D721Med (cell line): ENCODE measurements around the gene FYN.
"Not testable (repeated sequence)": the region's sequence is repeated elsewhere in the genome, so short reads cannot be mapped to it uniquely, and the experiment has no call there.

Source experiments
- DNase-seq: peaks from one replicate; pipeline ENCODE4 v3.0.0; 2011; ENCODE audit warnings: low spot score; ENCODE audit not compliant: insufficient read length
- FAIRE-seq: peaks from 2 replicates; lab custom pipeline; 2011; peaks lifted over from hg19 to GRCh38; lab: Jason Lieb, UNC
- CTCF ChIP-seq: IDR thresholded peaks from 2 replicates; pipeline ENCODE4 v1.5.1; 2012; ENCODE audit warnings: mild to moderate bottlenecking, control low read depth; ENCODE audit not compliant: insufficient read depth; ENCODE audit errors: missing control alignments

The FYN gene

GRCh38 chr6:111914617-111915016, 41.4 kb upstream of the FYN start:
- FAIRE-seq (no peak), DNase-seq (no peak)
- no peak for TF ChIP-seq CTCF

- no peak for FAIRE-seq
- no peak for TF ChIP-seq CTCF
- no peak for DNase-seq
These were observed 39.7 kb upstream of the FYN start for GRCh38 chr6:111912904-111913303.

- FAIRE-seq (no peak), DNase-seq (no peak)
- no peak for TF ChIP-seq CTCF
These were observed 38.2 kb upstream of the FYN start for GRCh38 chr6:111911428-111911827.

GRCh38 chr6:111909238-111909637, 36.0 kb upstream of the FYN start:
- FAIRE-seq (no peak), DNase-seq (no peak)
- no peak for TF ChIP-seq CTCF

- FAIRE-seq, DNase-seq: not testable (repeated sequence)
These were observed 35.1 kb upstream of the FYN start for GRCh38 chr6:111908365-111908764.

GRCh38 chr6:111900735-111901134, 27.5 kb upstream of the FYN start:
- TF ChIP-seq CTCF: no peak
- no peak for FAIRE-seq

GRCh38 chr6:111899531-111899930, 26.3 kb upstream of the FYN start:
- no peak for FAIRE-seq
- no peak for DNase-seq
- TF ChIP-seq CTCF: no peak

More at GRCh38 chr6:111900735-111901134, 27.5 kb upstream of the FYN start:
- no peak for DNase-seq

- no peak for TF ChIP-seq CTCF
- no peak for DNase-seq
- no peak for FAIRE-seq
These were observed 25.2 kb upstream of the FYN start for GRCh38 chr6:111898452-111898851.
